GM18873 (cell line): Measurements from ENCODE around the gene SLC44A1.
"Not testable (repeated sequence)": the region's sequence is repeated elsewhere in the genome, so short reads cannot be mapped to it uniquely, and the experiment has no call there.

Source experiments
- ATAC-seq: cut with Tn5 transposase; IDR thresholded peaks from one replicate; pipeline ENCODE4 v1.9.1; 2021; ENCODE audit warnings: mild to moderate bottlenecking, moderate library complexity, moderate number of reproducible peaks; ENCODE audit not compliant: unreplicated experiment, low FRiP score

SLC44A1 gene

GRCh38 chr9:105264380-105264779, 19.9 kb downstream of the SLC44A1 start:
- no peak for ATAC-seq

GRCh38 chr9:105268254-105268653, 23.8 kb downstream of the SLC44A1 start:
- ATAC-seq: not testable (repeated sequence)

- ATAC-seq: no peak
Measured at GRCh38 chr9:105269593-105269992, 25.1 kb downstream of the SLC44A1 start.

GRCh38 chr9:105270711-105271110, 26.3 kb downstream of the SLC44A1 start:
- no peak for ATAC-seq

- no peak for ATAC-seq
Measured at GRCh38 chr9:105273731-105274130, 29.3 kb downstream of the SLC44A1 start.

- ATAC-seq: no peak
Measured at GRCh38 chr9:105275111-105275510, 30.7 kb downstream of the SLC44A1 start.

GRCh38 chr9:105275938-105276337, 31.5 kb downstream of the SLC44A1 start:
- no peak for ATAC-seq

- ATAC-seq: no peak
Measured at GRCh38 chr9:105278751-105279150, 34.3 kb downstream of the SLC44A1 start.

GRCh38 chr9:105280691-105281090, 36.2 kb downstream of the SLC44A1 start:
- ATAC-seq: no peak

- no peak for ATAC-seq
Measured at GRCh38 chr9:105281272-105281671, 36.8 kb downstream of the SLC44A1 start.

- no peak for ATAC-seq
Measured at GRCh38 chr9:105281926-105282325, 37.5 kb downstream of the SLC44A1 start.

- ATAC-seq: no peak
Measured at GRCh38 chr9:105282870-105283621, 38.6 kb downstream of the SLC44A1 start.

GRCh38 chr9:105283795-105284194, 39.3 kb downstream of the SLC44A1 start:
- ATAC-seq: no peak

- ATAC-seq: no peak
Measured at GRCh38 chr9:105284463-105284862, 40.0 kb downstream of the SLC44A1 start.

- no peak for ATAC-seq
Measured at GRCh38 chr9:105286098-105286497, 41.6 kb downstream of the SLC44A1 start.

- ATAC-seq: no peak
Measured at GRCh38 chr9:105289305-105289704, 44.9 kb downstream of the SLC44A1 start.

- no peak for ATAC-seq
Measured at GRCh38 chr9:105290418-105290817, 46.0 kb downstream of the SLC44A1 start.

- ATAC-seq: no peak
Measured at GRCh38 chr9:105290954-105291353, 46.5 kb downstream of the SLC44A1 start.

- no peak for ATAC-seq
Measured at GRCh38 chr9:105291422-105291859, 47.0 kb downstream of the SLC44A1 start.

- ATAC-seq: no peak
Measured at GRCh38 chr9:105291938-105292337, 47.5 kb downstream of the SLC44A1 start.

GRCh38 chr9:105293408-105293807, 49.0 kb downstream of the SLC44A1 start:
- ATAC-seq: no peak

GRCh38 chr9:105295201-105295550, 50.7 kb downstream of the SLC44A1 start:
- ATAC-seq: no peak

GRCh38 chr9:105295986-105296385, 51.5 kb downstream of the SLC44A1 start:
- no peak for ATAC-seq
